Aorta (tissue), 5 donors: Measurements from ENCODE around the gene NR1D2. TPM values are rescaled to one million over a fixed set of nuclear protein-coding genes. Genes with fewer than 3 reads are reported as not detected.
"Not testable (repeated sequence)": the region's sequence is repeated elsewhere in the genome, so short reads cannot be mapped to it uniquely, and the experiment has no call there.

Source experiments
- ATAC-seq: fragments of 200-7000 bp; cut with Tn5 transposase; one replicate; pipeline ENCODE4 v1.9.1; 2022; ENCODE audit warnings: moderate library complexity; ENCODE audit not compliant: low FRiP score
- DNase-seq, 2 donors: peaks; one replicate each; pipeline ENCODE4 v3.0.0-alpha.2; 2020
- H3K27ac ChIP-seq, 2 donors: one replicate each; pipeline ENCODE4 v1.5.1; 2013; ENCODE audit warnings: low read length in 2 of 2, mild to moderate bottlenecking in 2 of 2, moderate library complexity in 2 of 2, control low read depth in 1 of 2, inconsistent platforms in 1 of 2, low read depth in 1 of 2
- H3K27me3 ChIP-seq, 2 donors: one replicate each; pipeline ENCODE4 v1.6.1; 2013; ENCODE audit warnings: control low read depth in 1 of 2, low read length in 1 of 2, mild to moderate bottlenecking in 1 of 2, moderate library complexity in 1 of 2; ENCODE audit not compliant: insufficient read depth in 2 of 2, control insufficient read depth in 1 of 2
- H3K36me3 ChIP-seq, 2 donors: one replicate each; pipeline ENCODE4 v1.6.1; 2013; ENCODE audit warnings: control low read depth in 1 of 2, low read length in 1 of 2, mild to moderate bottlenecking in 1 of 2; ENCODE audit not compliant: insufficient read depth in 2 of 2, control insufficient read depth in 1 of 2
- H3K4me1 ChIP-seq, 2 donors: one replicate each; pipeline ENCODE4 v1.6.1; 2013; ENCODE audit warnings: low read length in 2 of 2, control low read depth in 1 of 2, mild to moderate bottlenecking in 1 of 2, moderate library complexity in 1 of 2; ENCODE audit not compliant: insufficient read depth in 2 of 2, control insufficient read depth in 1 of 2
- H3K4me3 ChIP-seq, 2 donors: one replicate each; pipeline ENCODE4 v1.5.1; 2013; ENCODE audit warnings: low read length in 2 of 2, control low read depth in 1 of 2, mild to moderate bottlenecking in 1 of 2
- H3K9me3 ChIP-seq: one replicate; pipeline ENCODE4 v1.6.1; 2013; ENCODE audit warnings: mild to moderate bottlenecking, low read length; ENCODE audit not compliant: control insufficient read depth
- WGBS, 2 donors: extraction: QIAGEN DNeasy Blood & Tissue Kit; methylation state at CpG; one replicate each; pipeline ENCODE4 v1.1.7; 2013; 5-methylcytosine and 5-hydroxymethylcytosine counted together
- intact Hi-C, 2 donors: fragments of 100-400 bp; cut with DNase I; formaldehyde crosslinking; loops; one replicate each; pipeline versions ENCODE4 v1.14.2 to v1.15.0; 2022
- long read RNA-seq, 2 donors: library from polyadenylated mRNA; unstranded; transcript quantifications; one replicate each; pipeline ENCODE4 v2.0.0, GENCODE V29; 2020 to 2021
- polyA plus RNA-seq, 2 donors: library from polyadenylated mRNA; stranded (reverse); fragments of 200-250 nt; gene quantifications; one replicate each; pipeline ENCODE4 v1.2.3, GENCODE V29; 2013
- total RNA-seq, 2 donors: library from RNA; stranded (reverse); fragmentation: NEBNext Ultra II Directional; extraction: Animal tissue kit (Norgen Biotek cat#: 25700); gene quantifications; one replicate each; pipeline ENCODE4 v1.2.1, GENCODE V29; 2021
- donor health status: healthy with polysubstance abuse.
- donor health status: Bipolar disorder and iron deficiency.
- donor health status: DM: no; HTN: no; CAD: no.
- donor health status: DM: no; HTN: no; CAD: no.
- donor health status: DM: yes; HTN: yes; CAD: no.

NR1D2 gene
- total RNA-seq (10 to 100 TPM; 26.9 to 61.1 TPM), polyA plus RNA-seq (10 to 100 TPM; 16.3 to 18.4 TPM)
- long read RNA-seq, donor 1, partial matches to known transcripts, result 2 of 6 reads
- long read RNA-seq, donor 1, other reads (novel, unspliced or antisense), result 4 of 6 reads
- long read RNA-seq, donor 2, full-length matches to known transcripts, result 24 of 33 reads
- long read RNA-seq, donor 2, partial matches to known transcripts, result 3 of 33 reads
- long read RNA-seq, donor 2, other reads (novel, unspliced or antisense), result 6 of 33 reads

DNA sequence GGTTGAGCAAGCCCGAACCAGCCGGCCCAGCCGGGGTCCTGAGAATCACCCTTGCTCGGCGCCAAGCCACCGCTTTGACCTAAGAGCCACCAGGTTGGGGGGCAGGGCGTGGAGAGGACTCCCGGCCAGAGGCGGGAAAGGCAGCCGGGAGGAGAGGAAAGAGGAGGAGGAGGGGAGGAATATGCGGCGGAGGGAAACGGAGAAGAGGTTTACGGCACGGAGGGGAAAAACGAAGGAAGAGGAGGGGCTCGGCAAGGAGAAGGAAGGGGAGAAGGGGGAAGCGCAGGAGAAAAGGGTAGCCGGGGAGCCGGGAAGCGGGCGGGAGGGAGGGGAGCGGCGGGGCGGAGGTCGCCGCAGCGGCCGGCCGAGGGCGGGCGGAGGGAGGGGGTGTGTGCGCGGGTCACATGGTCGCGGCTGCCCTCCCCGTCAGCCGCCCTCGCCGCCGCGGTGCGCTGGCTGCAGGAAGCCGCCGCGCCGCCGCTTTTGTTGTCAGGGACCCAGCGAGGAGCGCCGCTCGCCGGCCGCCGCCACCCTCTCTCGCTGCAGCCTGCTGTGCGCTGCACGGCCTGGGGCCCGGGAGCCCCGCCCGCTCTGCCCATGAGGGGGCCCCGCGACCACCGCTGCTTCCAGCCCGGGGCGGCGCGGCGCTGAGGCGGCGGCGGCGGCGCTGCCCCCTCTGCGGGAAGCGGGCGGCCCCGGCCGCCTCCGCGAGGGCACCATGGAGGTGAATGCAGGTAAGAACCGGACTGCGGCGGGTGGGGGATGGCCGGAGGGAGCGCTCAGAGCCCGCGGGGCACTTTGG lies at the start of gene NR1D2:
Gene NR1D2, plus strand, starts transcription at position 426 of the 802 bp plus-strand sequence. Its CDS starts 293 bp downstream, at position 719.
- ATAC-seq, result peak; percentile 87
- intact Hi-C loops, result loop anchor here in 1 of 2 donors (1.0 to 5.0 kb wide), 2 partner anchors 28 to 37 kb away; partner anchors contain the start of gene RPL15
- Histone ChIP-seq H3K9me3 (no peaks in the 10 kb centered on the region), H3K36me3 (no peaks in the 10 kb centered on the region), H3K27me3 (no peaks in the 10 kb centered on the region), H3K27ac (peak within 1 kb of the TSS; percentile 89 to 100), H3K4me1 (peaks cover 0 to 6% of the 10 kb centered on the region in 2 donors), H3K4me3 (peak within 1 kb of the TSS; percentile 98 to 99)
- 1% methylated on average over 33 to 88 of the region's 88 CpGs for WGBS, 2 donors
- peak; percentile 91 to 93 for DNase-seq

DNA sequence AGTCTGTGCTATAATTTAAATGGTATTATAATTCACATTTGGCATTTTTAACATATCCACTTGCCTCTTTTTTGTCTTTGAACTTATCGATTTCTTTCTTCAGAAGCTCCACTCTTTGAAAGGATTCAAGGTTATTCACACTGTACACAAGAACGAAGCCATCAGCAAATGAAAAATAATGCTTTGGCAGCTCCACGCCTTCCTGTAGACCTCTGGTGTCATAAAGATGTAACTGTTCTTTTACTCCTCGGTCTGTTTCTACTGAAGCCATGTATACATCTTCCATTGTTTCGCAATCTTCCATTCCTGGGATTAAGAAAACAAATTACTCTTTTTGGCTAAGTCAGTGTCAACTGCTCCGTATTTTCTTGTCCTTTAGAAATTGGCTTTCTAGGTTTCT lies 44.3 kb upstream of the NR1D2 start:
- Histone ChIP-seq H3K27ac (no peak overlapping the region), H3K9me3 (peaks cover 1% of the 10 kb centered on the region), H3K27me3 (no peaks in the 10 kb centered on the region), H3K36me3 (peaks cover 0 to 2% of the 10 kb centered on the region in 2 donors), H3K4me3 (no peak overlapping the region), H3K4me1 (no peaks in the 10 kb centered on the region)
- intact Hi-C loops, result no loop called here
- no peak for DNase-seq
- 89% methylated on average over 6 of the region's 6 CpGs for WGBS, 2 donors
- no peak for ATAC-seq

DNA sequence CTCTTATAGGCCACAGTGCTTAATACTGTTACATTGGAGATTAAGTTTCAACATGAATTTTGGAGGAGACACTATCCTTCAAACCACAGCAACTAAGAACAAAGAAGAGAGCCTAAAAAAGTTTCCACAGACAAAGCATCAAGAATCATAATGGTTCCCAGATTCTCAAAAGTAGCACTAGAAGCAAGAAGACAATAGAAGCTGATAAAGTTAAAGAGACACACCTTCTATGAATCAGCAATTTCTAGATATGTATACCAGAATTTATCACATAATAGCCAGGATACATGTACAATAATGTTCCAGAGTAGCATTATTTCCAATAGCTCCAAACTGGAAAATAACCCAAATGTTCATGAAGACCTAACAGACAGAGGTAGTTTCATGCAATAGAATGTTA lies 40.5 kb upstream of the NR1D2 start:
- Histone ChIP-seq H3K4me1 (no peaks in the 10 kb centered on the region), H3K27me3 (no peaks in the 10 kb centered on the region), H3K27ac (no peak overlapping the region), H3K4me3 (no peak overlapping the region), H3K9me3 (peaks cover 1% of the 10 kb centered on the region), H3K36me3 (no peaks in the 10 kb centered on the region)
- intact Hi-C loops, result no loop called here
- ATAC-seq, result no peak
- no peak for DNase-seq

DNA sequence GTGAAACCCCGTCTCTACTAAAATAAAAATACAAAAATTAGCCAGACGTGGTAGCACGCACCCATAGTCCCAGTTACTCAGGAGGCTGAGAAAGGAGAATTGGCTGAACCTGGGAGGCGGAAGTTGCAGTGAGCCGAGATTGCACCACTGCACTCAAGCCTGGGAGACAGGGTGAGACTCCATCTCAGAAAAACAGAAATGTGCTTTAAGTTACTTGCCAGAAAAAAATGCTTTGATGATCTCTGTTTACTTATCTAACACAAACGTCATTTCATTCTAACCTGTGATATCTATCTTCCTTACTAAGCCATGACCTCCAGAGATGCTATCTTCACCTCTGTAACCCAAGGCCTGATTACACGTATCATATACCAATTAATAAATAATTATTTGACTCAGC lies 35.7 kb upstream of the NR1D2 start:
- no peak overlapping the region for H3K27ac ChIP-seq
- H3K27me3 ChIP-seq, result no peaks in the 10 kb centered on the region
- H3K9me3 ChIP-seq, result no peaks in the 10 kb centered on the region
- H3K4me3 ChIP-seq, result no peak overlapping the region
- ATAC-seq, result no peak
- H3K4me1 ChIP-seq, result no peaks in the 10 kb centered on the region
- intact Hi-C loops, result no loop called here
- no peak for DNase-seq
- WGBS, 2 donors, result 90 to 93% methylated on average over 7 of the region's 7 CpGs
- H3K36me3 ChIP-seq, result no peaks in the 10 kb centered on the region

DNA sequence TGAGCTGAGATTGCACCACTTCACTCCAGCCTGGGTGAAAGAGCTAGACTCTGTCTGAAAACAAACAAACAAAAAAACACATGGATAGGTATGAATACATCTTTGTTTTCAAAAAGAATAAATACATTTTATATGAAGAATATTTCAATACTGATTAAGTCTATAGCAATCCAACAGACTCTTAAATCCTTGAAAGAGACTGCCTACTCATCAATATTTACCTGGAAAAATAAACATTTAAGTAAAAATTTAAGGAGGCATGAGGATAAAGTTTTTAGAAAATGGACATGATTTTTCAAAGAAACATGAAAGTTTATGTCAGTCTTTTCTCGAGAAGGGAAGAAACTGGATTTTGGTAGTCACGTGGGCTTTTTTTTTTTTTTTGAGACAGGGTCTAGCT lies 33.7 kb upstream of the NR1D2 start:
- intact Hi-C loops, result no loop called here
- no peak overlapping the region for H3K27ac ChIP-seq
- H3K36me3 ChIP-seq, result no peaks in the 10 kb centered on the region
- no peak for DNase-seq
- no peak overlapping the region for H3K4me3 ChIP-seq
- no peak for ATAC-seq
- H3K4me1 ChIP-seq, result peaks cover 0 to 8% of the 10 kb centered on the region in 2 donors
- no peaks in the 10 kb centered on the region for H3K27me3 ChIP-seq
- WGBS, 2 donors, result 92 to 100% methylated on average over 2 of the region's 2 CpGs
- H3K9me3 ChIP-seq, result no peaks in the 10 kb centered on the region

DNA sequence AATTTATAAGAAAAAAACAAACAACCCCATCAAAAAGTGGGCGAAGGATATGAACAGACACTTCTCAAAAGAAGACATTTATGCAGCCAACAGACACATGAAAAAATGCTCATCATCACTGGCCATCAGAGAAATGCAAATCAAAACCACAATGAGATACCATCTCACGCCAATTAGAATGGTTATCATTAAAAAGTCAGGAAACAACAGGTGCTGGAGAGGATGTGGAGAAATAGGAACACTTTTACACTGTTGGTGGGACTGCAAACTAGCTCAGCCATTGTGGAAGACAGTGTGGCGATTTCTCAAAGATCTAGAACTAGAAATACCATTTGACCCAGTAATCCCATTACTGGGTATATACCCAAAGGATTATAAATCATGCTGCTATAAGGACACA lies 32.8 kb upstream of the NR1D2 start:
- H3K9me3 ChIP-seq, result not testable (repeated sequence)

DNA sequence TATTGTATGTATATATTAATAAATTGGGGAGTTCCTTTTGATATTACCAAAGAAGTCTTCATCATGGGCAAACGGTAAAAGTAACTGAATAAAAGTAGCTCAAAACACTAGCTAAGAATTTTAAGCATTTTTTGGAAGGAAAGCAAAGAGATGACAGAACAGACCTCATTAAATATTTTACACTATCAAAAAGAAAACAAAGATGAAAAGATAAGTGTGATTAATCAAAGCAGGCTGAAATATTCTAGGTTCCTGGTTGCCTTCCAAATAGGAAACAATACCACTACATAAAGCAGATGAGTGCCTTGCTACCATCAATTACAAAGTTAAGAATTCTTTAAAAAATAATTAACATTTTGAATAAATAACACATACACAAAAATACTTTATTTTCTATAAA lies 31.9 kb upstream of the NR1D2 start:
- H3K36me3 ChIP-seq, result no peaks in the 10 kb centered on the region
- H3K27me3 ChIP-seq, result no peaks in the 10 kb centered on the region
- ATAC-seq (no peak), DNase-seq (no peak)
- no peak overlapping the region for H3K4me3 ChIP-seq
- peaks cover 0 to 8% of the 10 kb centered on the region in 2 donors for H3K4me1 ChIP-seq
- 33 to 59% methylated on average over 1 of the region's 1 CpG for WGBS, 2 donors
- no peak overlapping the region for H3K27ac ChIP-seq
- H3K9me3 ChIP-seq, result no peaks in the 10 kb centered on the region
- intact Hi-C loops, result no loop called here

More for the DNA sequence above, 32.8 kb upstream of the NR1D2 start:
- ATAC-seq, H3K27me3 ChIP-seq, H3K36me3 ChIP-seq, H3K4me3 ChIP-seq, H3K4me1 ChIP-seq, intact Hi-C loops, DNase-seq, H3K27ac ChIP-seq: not testable (repeated sequence)
- 82 to 97% methylated on average over 3 of the region's 3 CpGs for WGBS, 2 donors

DNA sequence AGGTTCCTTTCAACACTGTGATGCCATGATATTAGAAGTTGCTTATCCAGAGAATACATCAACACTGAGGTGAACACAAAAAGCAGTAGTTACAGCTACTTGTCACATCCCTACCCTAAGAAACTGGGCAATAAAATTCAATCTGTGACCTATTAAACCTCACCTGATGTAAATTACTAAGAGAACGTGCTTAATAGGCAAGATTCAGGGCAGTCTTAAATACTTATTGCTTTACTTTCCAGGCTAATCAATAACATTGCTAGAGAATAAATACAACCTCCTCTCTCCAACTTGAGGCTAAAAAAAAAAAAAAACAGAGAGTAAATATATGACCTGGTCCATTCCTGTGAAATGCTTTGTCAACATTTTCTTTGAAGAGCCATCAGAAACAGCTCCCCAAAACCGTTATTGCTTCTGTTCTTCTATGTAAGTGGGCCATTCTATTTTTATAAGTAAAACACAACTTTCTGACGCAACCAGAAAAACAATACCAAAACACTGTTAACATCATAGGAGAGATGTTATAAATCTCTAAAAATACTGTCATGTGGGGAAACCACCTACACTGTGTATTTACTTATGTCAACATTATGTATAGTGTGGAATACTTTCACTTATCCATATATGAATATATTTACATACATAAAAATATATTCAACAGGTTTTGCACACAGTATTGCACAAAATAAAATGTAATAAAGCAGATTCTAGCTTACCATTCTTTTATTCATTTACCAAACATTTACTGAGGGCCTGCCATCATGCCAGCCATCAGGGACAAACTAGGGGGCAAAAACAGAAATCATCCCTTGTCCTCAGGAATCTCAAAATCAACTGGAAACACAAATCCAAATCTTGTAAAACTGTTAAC lies 31.0 kb upstream of the NR1D2 start:
- H3K4me3 ChIP-seq, result no peak overlapping the region
- intact Hi-C loops, result no loop called here
- H3K9me3 ChIP-seq, result no peaks in the 10 kb centered on the region
- peaks cover 0 to 8% of the 10 kb centered on the region in 2 donors for H3K4me1 ChIP-seq
- ATAC-seq, result no peak
- no peaks in the 10 kb centered on the region for H3K36me3 ChIP-seq
- no peak for DNase-seq
- 59 to 62% methylated on average over 3 of the region's 3 CpGs for WGBS, 2 donors
- H3K27ac ChIP-seq, result no peak overlapping the region
- H3K27me3 ChIP-seq, result no peaks in the 10 kb centered on the region
